ENCODE results near the gene ARPC1A.
A peak's percentile ranks its signal among the peaks of the same experiment; 100 is the strongest.

ARPC1A gene

GRCh38 chr7:99359465-99360154 is 33.9 kb downstream of the ARPC1A start:
- no peaks in the 10 kb centered on the region for H3K9me3 ChIP-seq (ENCODE audit: insufficient read depth, low read length)
- no peaks in the 10 kb centered on the region for H3K79me2 ChIP-seq (ENCODE audit: low read length)
- no peak overlapping the region for H3K4me3 ChIP-seq (ENCODE audit: low read length)
- no peak overlapping the region for H3K27ac ChIP-seq (ENCODE audit: low read length)
- no peak overlapping the region for H3K4me2 ChIP-seq (ENCODE audit: low read length)
- H4K20me1 ChIP-seq (ENCODE audit: insufficient read depth, low read length), result no peaks in the 10 kb centered on the region
- no peak overlapping the region for H3K9ac ChIP-seq (ENCODE audit: low read length)
- H3K36me3 ChIP-seq (replicated peaks; ENCODE audit: low read depth, low read length), result peaks cover 29% of the 10 kb centered on the region
- H2AFZ ChIP-seq (ENCODE audit: low read depth, low read length), result no peak overlapping the region
- TF ChIP-seq CTCF (IDR thresholded peaks at IDR 0.05; ENCODE audit: low read depth, low read length) (no peak), EZH2phosphoT487 (IDR thresholded peaks at IDR 0.05; ENCODE audit: low read depth) (no peak)
- no peaks in the 10 kb centered on the region for H3K27me3 ChIP-seq (ENCODE audit: low read depth, low read length)
- no peaks in the 10 kb centered on the region for H3K4me1 ChIP-seq (ENCODE audit: low read length)

- H3K27me3 ChIP-seq (ENCODE audit: low read depth, low read length), result no peaks in the 10 kb centered on the region
- no peaks in the 10 kb centered on the region for H3K4me1 ChIP-seq (ENCODE audit: low read length)
- no peak overlapping the region for H3K9ac ChIP-seq (ENCODE audit: low read length)
- H2AFZ ChIP-seq (ENCODE audit: low read depth, low read length), result no peak overlapping the region
- no peak overlapping the region for H3K27ac ChIP-seq (ENCODE audit: low read length)
- H3K4me2 ChIP-seq (ENCODE audit: low read length), result no peak overlapping the region
- H3K4me3 ChIP-seq (ENCODE audit: low read length), result no peak overlapping the region
- TF ChIP-seq EZH2phosphoT487 (IDR thresholded peaks at IDR 0.05; ENCODE audit: low read depth) (no peak), CTCF (IDR thresholded peaks at IDR 0.05; ENCODE audit: low read depth, low read length) (no peak)
- no peaks in the 10 kb centered on the region for H3K79me2 ChIP-seq (ENCODE audit: low read length)
- no peaks in the 10 kb centered on the region for H4K20me1 ChIP-seq (ENCODE audit: insufficient read depth, low read length)
- H3K36me3 ChIP-seq (replicated peaks; ENCODE audit: low read depth, low read length), result peaks cover 37% of the 10 kb centered on the region
- H3K9me3 ChIP-seq (ENCODE audit: insufficient read depth, low read length), result no peaks in the 10 kb centered on the region
Measured at GRCh38 chr7:99362801-99363200, 37.1 kb downstream of the ARPC1A start.

GRCh38 chr7:99363286-99363685 is 37.6 kb downstream of the ARPC1A start:
- H3K36me3 ChIP-seq (replicated peaks; ENCODE audit: low read depth, low read length), result peaks cover 32% of the 10 kb centered on the region
- no peak overlapping the region for H3K9ac ChIP-seq (ENCODE audit: low read length)
- H3K4me1 ChIP-seq (ENCODE audit: low read length), result no peaks in the 10 kb centered on the region
- H3K27me3 ChIP-seq (ENCODE audit: low read depth, low read length), result no peaks in the 10 kb centered on the region
- TF ChIP-seq EZH2phosphoT487 (IDR thresholded peaks at IDR 0.05; ENCODE audit: low read depth), result no peak
- no peak for TF ChIP-seq CTCF (IDR thresholded peaks at IDR 0.05; ENCODE audit: low read depth, low read length)
- H3K27ac ChIP-seq (ENCODE audit: low read length), result no peak overlapping the region
- no peaks in the 10 kb centered on the region for H4K20me1 ChIP-seq (ENCODE audit: insufficient read depth, low read length)
- no peak overlapping the region for H3K4me2 ChIP-seq (ENCODE audit: low read length)
- no peak overlapping the region for H3K4me3 ChIP-seq (ENCODE audit: low read length)
- H2AFZ ChIP-seq (ENCODE audit: low read depth, low read length), result no peak overlapping the region
- no peaks in the 10 kb centered on the region for H3K9me3 ChIP-seq (ENCODE audit: insufficient read depth, low read length)
- no peaks in the 10 kb centered on the region for H3K79me2 ChIP-seq (ENCODE audit: low read length)

GRCh38 chr7:99365318-99366141 is 39.8 kb downstream of the ARPC1A start:
- H4K20me1 ChIP-seq (ENCODE audit: insufficient read depth, low read length), result no peaks in the 10 kb centered on the region
- no peaks in the 10 kb centered on the region for H3K27me3 ChIP-seq (ENCODE audit: low read depth, low read length)
- peaks cover 27% of the 10 kb centered on the region for H3K36me3 ChIP-seq (replicated peaks; ENCODE audit: low read depth, low read length)
- H3K9me3 ChIP-seq (ENCODE audit: insufficient read depth, low read length), result no peaks in the 10 kb centered on the region
- H3K79me2 ChIP-seq (ENCODE audit: low read length), result no peaks in the 10 kb centered on the region
- no peaks in the 10 kb centered on the region for H3K4me1 ChIP-seq (ENCODE audit: low read length)
- H2AFZ ChIP-seq (ENCODE audit: low read depth, low read length), result no peak overlapping the region
- TF ChIP-seq CTCF (IDR thresholded peaks at IDR 0.05; ENCODE audit: low read depth, low read length), result peak; percentile 53
- TF ChIP-seq EZH2phosphoT487 (IDR thresholded peaks at IDR 0.05; ENCODE audit: low read depth), result no peak
- no peak overlapping the region for H3K9ac ChIP-seq (ENCODE audit: low read length)
- no peak overlapping the region for H3K4me2 ChIP-seq (ENCODE audit: low read length)
- no peak overlapping the region for H3K4me3 ChIP-seq (ENCODE audit: low read length)
- no peak overlapping the region for H3K27ac ChIP-seq (ENCODE audit: low read length)
